ENCODE results near the gene SRRM4. TPM values are rescaled to one million over a fixed set of nuclear protein-coding genes. Genes with fewer than 3 reads are reported as not detected.

Gene SRRM4
- polyA plus RNA-seq, 1 donor from 2014 or later, result 9.9 TPM

- Histone ChIP-seq H3K9ac (ENCODE audit: low read length) (no peak overlapping the region), H2AFZ (ENCODE audit: low read depth, low read length) (no peak overlapping the region), H3K79me2 (replicated peaks; ENCODE audit: insufficient read depth, low read length) (no peaks in the 10 kb centered on the region), H3K4me2 (ENCODE audit: low read length) (no peak overlapping the region), H3K27ac (ENCODE audit: low read length) (no peak overlapping the region), H3K9me3 (ENCODE audit: low read length) (peaks cover 8% of the 10 kb centered on the region), H3K27me3 (ENCODE audit: insufficient read depth, low read depth, low read length) (no peaks in the 10 kb centered on the region), H3K9me2 (ENCODE audit: insufficient read depth, low read length) (no peaks in the 10 kb centered on the region), H3K36me3 (ENCODE audit: insufficient read depth, low read length) (peaks cover 21% of the 10 kb centered on the region), H4K20me1 (ENCODE audit: insufficient read depth) (no peaks in the 10 kb centered on the region), H3F3A (ENCODE audit: insufficient read depth, low read length, poor library complexity, severe bottlenecking) (no peaks in the 10 kb centered on the region), H3K4me3 (ENCODE audit: low read length) (no peak overlapping the region)
- TF ChIP-seq MXI1 (conservative IDR thresholded peaks at IDR 0.05; ENCODE audit: poor library complexity, severe bottlenecking) (no peak), EZH2 (IDR thresholded peaks at IDR 0.05; ENCODE audit: borderline replicate concordance, insufficient read depth, low read length, poor library complexity, severe bottlenecking) (no peak), SMC3 (conservative IDR thresholded peaks at IDR 0.05; ENCODE audit: poor library complexity) (no peak), POLR2AphosphoS5 (IDR thresholded peaks at IDR 0.05) (no peak), RAD21 (conservative IDR thresholded peaks at IDR 0.05) (no peak), EP300 (conservative IDR thresholded peaks at IDR 0.05; ENCODE audit: poor library complexity, severe bottlenecking) (no peak), CTCF (IDR thresholded peaks at IDR 0.05; ENCODE audit: poor library complexity, severe bottlenecking) (no peak)
Measured at GRCh38 chr12:119147847-119148448, 166.6 kb downstream of the SRRM4 start.

DNA sequence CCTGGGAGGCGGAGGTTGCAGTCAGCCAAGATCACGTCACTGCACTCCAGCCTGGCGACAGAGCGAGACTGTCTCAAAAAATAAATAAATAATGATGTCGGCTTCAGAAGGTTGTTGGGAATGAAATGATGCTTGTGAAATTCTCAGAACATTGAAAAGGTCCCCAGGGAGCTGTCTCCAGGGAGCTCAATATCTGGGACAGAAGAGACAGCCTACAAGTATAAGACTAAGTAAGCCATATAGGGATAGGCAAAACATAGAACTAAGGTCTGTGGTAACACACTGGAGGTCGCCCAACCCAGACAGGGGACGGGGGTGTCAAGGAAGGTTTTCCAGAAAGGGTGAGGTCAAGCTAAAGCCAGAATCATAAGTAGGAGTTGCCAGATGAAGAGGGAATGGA is 167.9 kb downstream of the SRRM4 start:
- Histone ChIP-seq H3K79me2 (replicated peaks; ENCODE audit: insufficient read depth, low read length) (no peaks in the 10 kb centered on the region), H3K9me2 (ENCODE audit: insufficient read depth, low read length) (no peaks in the 10 kb centered on the region), H4K20me1 (ENCODE audit: insufficient read depth) (no peaks in the 10 kb centered on the region), H3K9ac (ENCODE audit: low read length) (no peak overlapping the region), H3K27ac (ENCODE audit: low read length) (no peak overlapping the region), H3K27me3 (ENCODE audit: insufficient read depth, low read depth, low read length) (no peaks in the 10 kb centered on the region), H3K4me2 (ENCODE audit: low read length) (no peak overlapping the region), H3F3A (ENCODE audit: insufficient read depth, low read length, poor library complexity, severe bottlenecking) (no peaks in the 10 kb centered on the region), H3K9me3 (ENCODE audit: low read length) (peaks cover 8% of the 10 kb centered on the region), H2AFZ (ENCODE audit: low read depth, low read length) (no peak overlapping the region), H3K36me3 (ENCODE audit: insufficient read depth, low read length) (peaks cover 25% of the 10 kb centered on the region), H3K4me3 (ENCODE audit: low read length) (no peak overlapping the region)
- TF ChIP-seq EP300 (conservative IDR thresholded peaks at IDR 0.05; ENCODE audit: poor library complexity, severe bottlenecking), result no peak
- TF ChIP-seq POLR2AphosphoS5 (IDR thresholded peaks at IDR 0.05), result no peak
- TF ChIP-seq REST (IDR thresholded peaks at IDR 0.05; ENCODE audit: borderline replicate concordance), result no peak
- TF ChIP-seq CTCF (IDR thresholded peaks at IDR 0.05; ENCODE audit: poor library complexity, severe bottlenecking), result no peak
- TF ChIP-seq RAD21 (conservative IDR thresholded peaks at IDR 0.05), result no peak
- no peak for TF ChIP-seq EZH2 (IDR thresholded peaks at IDR 0.05; ENCODE audit: borderline replicate concordance, insufficient read depth, low read length, poor library complexity, severe bottlenecking)
